ENCODE results near the gene CALCOCO1.

GRCh38 chr12:53674977-53675700 is 52.1 kb downstream of the CALCOCO1 start:
- no peak for TF ChIP-seq EZH2 (IDR thresholded peaks at IDR 0.05; ENCODE audit: low read depth)
- TF ChIP-seq CTCF (conservative IDR thresholded peaks at IDR 0.05) = no peak

Data from PC-9 (cell line).